HG03045 (cell line): Measurements from ENCODE around the gene MYBPH.

Source experiments
- ATAC-seq: cut with Tn5 transposase; IDR thresholded peaks from one replicate; pipeline ENCODE4 v1.9.1; 2021; ENCODE audit warnings: mild to moderate bottlenecking, moderate library complexity; ENCODE audit not compliant: unreplicated experiment

MYBPH gene

DNA sequence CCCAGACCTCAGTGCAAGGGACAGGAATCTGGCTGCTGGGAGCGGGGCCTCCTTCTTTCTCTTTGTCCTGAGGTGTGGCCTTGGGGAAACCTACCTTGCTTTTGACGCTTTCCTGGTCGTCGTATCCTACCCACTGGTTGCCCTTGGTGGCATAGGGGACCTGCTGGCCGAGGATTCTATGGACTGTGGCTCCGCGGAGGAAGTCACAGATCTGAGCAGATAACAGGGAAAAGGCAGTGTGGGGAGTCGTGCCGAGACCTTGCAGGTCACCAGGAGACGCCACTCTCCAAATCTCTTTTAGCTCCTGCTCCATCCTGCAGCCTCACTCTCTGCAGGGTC is 4.0 kb upstream of the MYBPH start:
- no peak for ATAC-seq

DNA sequence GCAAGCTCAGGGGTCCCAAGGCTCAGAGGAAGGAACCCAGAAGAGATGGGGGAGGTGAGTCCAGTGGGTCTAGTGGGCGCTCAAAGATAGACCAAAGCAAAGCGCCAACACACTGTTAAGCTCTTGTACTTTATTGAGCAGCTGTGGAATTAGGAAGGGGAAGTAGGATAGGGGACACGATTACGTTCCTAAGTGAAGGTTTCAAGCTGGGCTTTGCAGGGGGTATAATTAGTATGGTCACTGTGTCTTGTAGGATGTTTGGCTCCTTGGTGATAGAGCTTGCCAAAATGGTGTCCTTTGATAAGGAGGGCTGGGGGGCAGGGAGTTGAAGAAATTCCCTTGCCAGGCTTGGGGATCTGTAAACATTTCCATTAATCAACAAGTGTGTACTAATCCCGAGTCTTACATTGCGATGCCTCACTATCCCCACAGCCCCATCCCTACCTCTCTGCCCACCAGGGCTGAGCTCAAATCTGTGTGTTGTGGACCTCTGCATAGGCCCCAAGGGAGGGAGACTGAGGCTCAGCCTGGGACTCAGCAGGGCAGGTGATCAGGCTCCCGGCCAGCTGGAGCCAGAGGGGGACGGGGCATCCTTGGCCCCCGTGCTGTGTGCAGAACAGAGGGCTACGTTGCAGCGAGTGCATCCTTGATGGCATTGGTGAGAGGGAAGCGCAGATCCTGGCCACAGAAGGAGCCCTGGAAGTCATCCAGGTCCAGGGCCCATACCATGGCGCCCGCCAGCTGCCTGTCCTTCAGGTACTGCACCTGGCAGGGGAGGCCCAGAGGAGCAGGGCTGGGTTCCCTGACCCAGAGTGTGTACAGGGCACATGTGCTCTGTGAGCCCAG is 3.4 kb upstream of the MYBPH start:
- no peak for ATAC-seq

GRCh38 chr1:203178083-203178482 is 2.5 kb upstream of the MYBPH start:
- ATAC-seq: no peak

- ATAC-seq: no peak
Measured at GRCh38 chr1:203177470-203178039, 1.9 kb upstream of the MYBPH start.

- ATAC-seq: no peak
Measured at GRCh38 chr1:203177036-203177405, 1.4 kb upstream of the MYBPH start.

- no peak for ATAC-seq
Measured at GRCh38 chr1:203176273-203177035, 828 bp upstream of the MYBPH start.

- no peak for ATAC-seq
Measured at GRCh38 chr1:203175827-203176241, 208 bp upstream of the MYBPH start.

DNA sequence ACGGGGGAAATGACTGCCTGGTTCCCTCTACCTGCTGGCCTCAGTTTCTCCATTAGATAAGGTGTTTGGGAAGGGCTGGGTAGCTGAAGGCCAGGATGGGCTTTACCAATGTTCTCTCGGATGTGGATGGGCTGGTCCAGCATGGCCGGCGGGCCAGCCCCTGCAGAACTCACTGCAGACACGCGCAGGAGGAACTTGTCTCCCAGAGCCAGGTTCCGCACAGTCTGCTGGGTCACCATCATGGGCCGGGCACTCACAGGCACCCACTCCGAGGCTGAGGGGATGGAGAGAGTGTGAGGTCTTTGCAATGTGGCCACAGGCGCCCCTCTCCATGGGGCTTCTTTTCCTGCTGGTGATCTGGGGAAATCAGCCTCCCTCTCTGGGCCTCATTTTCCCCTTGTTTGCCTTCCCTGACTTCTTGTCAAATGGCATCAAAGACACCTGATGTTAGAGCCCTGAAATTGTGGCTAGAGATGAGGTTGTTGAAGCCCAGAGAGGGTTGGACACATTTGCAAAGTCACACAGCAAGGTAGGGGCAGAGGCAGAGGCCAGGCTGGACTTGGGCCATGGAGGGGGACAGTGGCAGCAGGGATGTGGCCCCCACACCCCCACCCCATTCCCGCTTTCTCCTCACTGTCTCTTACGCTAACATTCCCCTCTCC is 1.2 kb downstream of the MYBPH start:
- ATAC-seq: no peak

DNA sequence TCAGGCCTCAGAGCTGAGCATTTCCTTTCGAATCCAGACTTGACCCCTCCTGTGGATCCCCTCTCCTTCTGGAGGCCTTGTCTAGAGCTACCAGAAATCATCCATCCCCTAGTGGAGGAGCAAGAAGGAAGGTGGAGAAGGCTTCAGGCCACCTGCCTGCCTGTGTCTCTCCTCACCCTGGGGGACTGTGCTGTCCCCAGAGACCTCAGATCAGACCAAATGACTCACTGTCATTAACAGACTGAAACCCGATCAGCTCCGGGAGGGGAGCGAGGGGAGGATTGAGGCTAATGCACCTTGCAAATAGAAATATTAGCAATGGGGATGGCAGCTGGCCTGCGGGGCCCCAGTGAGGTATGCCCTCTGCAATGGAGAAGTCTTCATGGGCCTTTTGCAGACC is 2.1 kb downstream of the MYBPH start:
- ATAC-seq: no peak

GRCh38 chr1:203173011-203173555 is 2.5 kb downstream of the MYBPH start:
- no peak for ATAC-seq

- no peak for ATAC-seq
Measured at GRCh38 chr1:203172184-203173010, 3.2 kb downstream of the MYBPH start.

GRCh38 chr1:203171341-203172183 is 4.1 kb downstream of the MYBPH start:
- ATAC-seq: no peak

- ATAC-seq: no peak
Measured at GRCh38 chr1:203170625-203171330, 4.8 kb downstream of the MYBPH start.

DNA sequence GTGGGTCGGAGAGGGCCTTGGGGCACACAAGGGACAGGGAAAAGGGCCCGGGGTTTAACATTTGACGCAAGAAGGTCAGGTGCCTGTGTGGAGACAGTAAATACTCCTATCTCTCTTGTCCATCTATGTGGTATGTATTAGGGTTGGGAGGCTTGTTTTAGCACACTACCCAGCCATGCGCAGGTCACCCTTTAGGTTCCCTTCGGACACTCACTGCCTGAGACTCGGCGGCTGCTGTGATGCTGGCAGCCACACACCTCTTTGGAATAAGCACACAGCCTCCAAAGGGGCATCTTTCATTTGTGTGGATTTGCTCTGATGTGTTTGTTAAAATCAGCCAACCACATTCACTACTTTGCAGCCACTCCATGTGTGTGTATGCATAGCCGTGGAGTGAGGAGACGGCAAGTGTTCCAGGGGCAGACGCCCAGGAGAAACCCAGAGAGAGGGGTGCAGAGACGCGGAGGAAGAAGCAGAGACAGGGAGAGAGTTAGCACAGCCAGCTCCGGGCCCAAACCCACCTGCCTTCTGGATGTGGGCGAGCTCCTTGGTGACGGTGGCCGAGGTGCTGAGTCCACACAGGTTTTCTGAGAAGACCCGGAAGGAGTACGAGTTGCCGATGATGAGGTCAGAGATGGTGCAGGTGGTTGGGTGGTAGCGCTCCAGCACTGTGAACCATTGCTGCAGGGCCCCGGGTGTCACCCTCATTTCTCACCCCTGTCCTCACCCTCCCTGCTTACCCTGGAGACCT is 5.7 kb downstream of the MYBPH start:
- no peak for ATAC-seq

DNA sequence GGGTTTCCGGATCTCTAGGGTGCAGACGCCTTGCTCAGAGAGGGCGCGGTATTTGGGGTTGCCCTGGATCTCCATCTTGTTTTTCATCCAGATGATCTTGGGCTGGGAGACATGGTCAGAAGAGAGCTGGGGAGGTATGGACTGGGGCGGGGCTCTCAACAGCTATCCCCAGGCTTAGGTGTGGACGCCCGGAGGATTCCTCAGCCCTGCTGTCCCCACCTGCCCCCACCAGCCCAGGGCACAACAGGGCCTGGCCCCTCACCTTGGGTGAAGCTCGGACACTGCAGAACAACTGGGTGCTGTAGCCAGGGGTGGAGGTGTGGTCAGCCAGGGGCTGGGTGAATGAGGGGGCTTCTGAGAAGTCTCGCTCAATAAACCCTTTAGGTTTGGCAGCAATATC is 6.6 kb downstream of the MYBPH start:
- ATAC-seq: no peak

DNA sequence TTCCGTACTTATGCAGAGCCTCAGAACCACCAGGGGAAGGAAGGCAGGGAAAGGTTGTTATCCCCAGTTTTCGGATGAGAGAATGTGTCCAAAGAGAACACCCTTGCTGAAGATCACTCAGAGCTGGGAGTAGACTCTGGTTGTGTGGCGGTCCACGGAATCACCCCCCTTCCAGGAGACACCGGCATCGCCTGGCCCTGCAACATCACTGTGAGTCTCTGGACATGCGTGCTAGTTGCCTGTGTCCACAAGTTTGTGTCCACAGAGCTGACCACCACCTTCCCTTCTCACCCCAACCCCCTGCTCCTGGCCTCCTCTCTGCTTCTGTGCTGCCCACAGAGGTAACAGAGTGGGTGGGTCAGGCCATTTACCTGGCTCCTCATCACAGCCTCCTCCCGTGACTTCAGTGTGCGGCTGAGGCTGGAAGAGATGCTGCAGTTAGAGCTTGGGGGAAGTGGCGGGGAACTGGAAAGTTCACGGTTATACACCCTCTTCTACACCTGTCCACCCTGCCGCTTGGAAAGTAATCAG is 7.3 kb downstream of the MYBPH start:
- no peak for ATAC-seq

DNA sequence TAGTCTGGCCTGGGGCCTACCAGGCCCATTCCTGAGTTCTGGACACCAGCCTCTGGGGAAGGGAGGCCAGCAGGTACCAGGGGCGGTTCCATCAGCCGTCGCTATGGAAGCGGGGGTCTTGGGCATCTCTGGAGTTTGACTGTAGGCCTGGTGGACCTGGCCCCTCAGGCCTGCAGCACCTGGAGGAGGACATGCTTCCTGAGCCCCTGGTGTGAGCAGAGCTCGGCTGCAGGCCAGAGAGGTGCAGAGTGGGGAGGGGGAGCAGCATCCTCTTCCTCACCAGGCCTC is 7.8 kb downstream of the MYBPH start:
- no peak for ATAC-seq
